ENCODE results near the gene F13A1. TPM values are rescaled to one million over a fixed set of nuclear protein-coding genes. Genes with fewer than 3 reads are reported as not detected.

Gene F13A1
- total RNA-seq, 1 donor from 2014 or later: 91.9 TPM

GRCh38 chr6:6317825-6318733 is 2.4 kb downstream of the F13A1 start:
- no peak for TF ChIP-seq CTCF (IDR thresholded peaks at IDR 0.05)
- intact Hi-C loops (cut with DNase I): loop anchor here (10.0 kb wide), 1 partner anchor 1173 kb away; no protein-coding TSS in a partner anchor
- H3K4me3 ChIP-seq: peak overlapping the region in 1 of 2 donors; percentile 8
- H3K4me1 ChIP-seq: no peaks in the 10 kb centered on the region
- H3K27me3 ChIP-seq: no peaks in the 10 kb centered on the region
- H3K9me3 ChIP-seq: no peaks in the 10 kb centered on the region
- no peaks in the 10 kb centered on the region for H3K36me3 ChIP-seq
- DNase-seq (ENCODE audit: low spot score in 2 of 2): no peak
- no peak overlapping the region for H3K27ac ChIP-seq

GRCh38 chr6:6317386-6317785 is 3.1 kb downstream of the F13A1 start:
- intact Hi-C loops (cut with DNase I): loop anchor here (10.0 kb wide), 1 partner anchor 1173 kb away; no protein-coding TSS in a partner anchor
- H3K9me3 ChIP-seq: no peaks in the 10 kb centered on the region

GRCh38 chr6:6315660-6316059 is 4.8 kb downstream of the F13A1 start:
- H3K36me3 ChIP-seq: no peaks in the 10 kb centered on the region
- no peaks in the 10 kb centered on the region for H3K9me3 ChIP-seq
- H3K4me1 ChIP-seq: no peaks in the 10 kb centered on the region
- peak; percentile 55 to 68 (median 68) for TF ChIP-seq CTCF (IDR thresholded peaks at IDR 0.05)
- no peak for DNase-seq (ENCODE audit: low spot score in 2 of 2)
- H3K27ac ChIP-seq: no peak overlapping the region
- H3K27me3 ChIP-seq: no peaks in the 10 kb centered on the region
- no peak overlapping the region for H3K4me3 ChIP-seq
- intact Hi-C loops (cut with DNase I): loop anchor here (10.0 kb wide), 1 partner anchor 1171 kb away; no protein-coding TSS in a partner anchor

More at GRCh38 chr6:6317386-6317785, 3.1 kb downstream of the F13A1 start:
- DNase-seq (ENCODE audit: low spot score in 2 of 2): no peak
- peak overlapping the region in 1 of 2 donors; percentile 8 for H3K4me3 ChIP-seq
- no peaks in the 10 kb centered on the region for H3K4me1 ChIP-seq
- TF ChIP-seq CTCF (IDR thresholded peaks at IDR 0.05): no peak
- no peak overlapping the region for H3K27ac ChIP-seq
- H3K36me3 ChIP-seq: no peaks in the 10 kb centered on the region
- no peaks in the 10 kb centered on the region for H3K27me3 ChIP-seq

GRCh38 chr6:6314596-6314995 is 5.9 kb downstream of the F13A1 start:
- DNase-seq (ENCODE audit: low spot score in 2 of 2): no peak
- no peaks in the 10 kb centered on the region for H3K27me3 ChIP-seq
- intact Hi-C loops (cut with DNase I): loop anchor here (10.0 kb wide), 1 partner anchor 1170 kb away; no protein-coding TSS in a partner anchor
- no peaks in the 10 kb centered on the region for H3K4me1 ChIP-seq
- H3K9me3 ChIP-seq: no peaks in the 10 kb centered on the region
- H3K27ac ChIP-seq: no peak overlapping the region
- no peak for TF ChIP-seq CTCF (IDR thresholded peaks at IDR 0.05)
- H3K36me3 ChIP-seq: no peaks in the 10 kb centered on the region
- no peak overlapping the region for H3K4me3 ChIP-seq

GRCh38 chr6:6312901-6313441 is 7.5 kb downstream of the F13A1 start:
- Histone ChIP-seq H3K27me3 (no peaks in the 10 kb centered on the region), H3K36me3 (no peaks in the 10 kb centered on the region), H3K4me3 (no peak overlapping the region), H3K27ac (no peak overlapping the region), H3K9me3 (no peaks in the 10 kb centered on the region), H3K4me1 (no peaks in the 10 kb centered on the region)
- no peak for DNase-seq (ENCODE audit: low spot score in 2 of 2)
- no peak for TF ChIP-seq CTCF (IDR thresholded peaks at IDR 0.05)
- intact Hi-C loops (cut with DNase I): loop anchor here (10.0 kb wide), 1 partner anchor 1168 kb away; no protein-coding TSS in a partner anchor
